GM20000 (cell line): Measurements from ENCODE around the gene MNS1.
"Not testable (repeated sequence)": the region's sequence is repeated elsewhere in the genome, so short reads cannot be mapped to it uniquely, and the experiment has no call there.

Source experiments
- DNase-seq: peaks from one replicate; pipeline ENCODE4 v3.0.0; 2012; ENCODE audit warnings: low spot score
- CTCF ChIP-seq: IDR thresholded peaks from 2 replicates; pipeline ENCODE4 v1.5.1; 2012; ENCODE audit warnings: mild to moderate bottlenecking, control low read depth; ENCODE audit errors: extremely low read depth, missing control alignments

MNS1 gene

GRCh38 chr15:56445746-56446145 is 19.2 kb downstream of the MNS1 start:
- no peak for DNase-seq
- TF ChIP-seq CTCF, result no peak

GRCh38 chr15:56442354-56442753 is 22.6 kb downstream of the MNS1 start:
- TF ChIP-seq CTCF, result no peak
- DNase-seq, result no peak

GRCh38 chr15:56440214-56440770 is 24.6 kb downstream of the MNS1 start:
- TF ChIP-seq CTCF, result no peak

GRCh38 chr15:56432304-56432703 is 32.6 kb downstream of the MNS1 start:
- DNase-seq, result no peak
- TF ChIP-seq CTCF, result no peak

More at GRCh38 chr15:56440214-56440770, 24.6 kb downstream of the MNS1 start:
- no peak for DNase-seq

GRCh38 chr15:56428821-56429458 is 36.0 kb downstream of the MNS1 start:
- DNase-seq, result peak; percentile 34
- TF ChIP-seq CTCF, result no peak

- no peak for DNase-seq
- no peak for TF ChIP-seq CTCF
Measured at GRCh38 chr15:56425976-56426375, 39.0 kb downstream of the MNS1 start.

GRCh38 chr15:56425276-56425675 is 39.7 kb downstream of the MNS1 start:
- no peak for TF ChIP-seq CTCF
- DNase-seq, result no peak

GRCh38 chr15:56413114-56413733 is 51.7 kb downstream of the MNS1 start:
- not testable (repeated sequence) for DNase-seq
